MM.1S (cell line): ENCODE measurements around the gene SLC10A3.

ENCODE experiments used
- CTCF ChIP-seq: fragments of 300-600 bp; sonication (generic); IDR thresholded peaks from 2 replicates; pipeline ENCODE4 v1.5.1; 2016; ENCODE audit warnings: antibody characterized with exemption, low read length, mixed read lengths
- EZH2 ChIP-seq: fragments of 300-600 bp; sonication (generic); optimal IDR thresholded peaks from 2 replicates; pipeline ENCODE3; 2017; ENCODE audit warnings: low read depth, mild to moderate bottlenecking, antibody characterized with exemption, low read length, mixed read lengths
- EZH2phosphoT487 ChIP-seq: fragments of 300-600 bp; sonication (generic); IDR thresholded peaks from 2 replicates; pipeline ENCODE4 v1.6.1; 2018; ENCODE audit warnings: antibody characterized with exemption, low read length

GRCh38 chrX:154487518-154488290 lies 2.7 kb downstream of the SLC10A3 start:
- TF ChIP-seq CTCF (no peak), EZH2phosphoT487 (no peak), EZH2 (no peak)
